ENCODE data around the gene PLCD4.

The PLCD4 gene

GRCh38 chr2:218622606-218623365, 15.1 kb downstream of the PLCD4 start:
- no peak for DNase-seq

DNA sequence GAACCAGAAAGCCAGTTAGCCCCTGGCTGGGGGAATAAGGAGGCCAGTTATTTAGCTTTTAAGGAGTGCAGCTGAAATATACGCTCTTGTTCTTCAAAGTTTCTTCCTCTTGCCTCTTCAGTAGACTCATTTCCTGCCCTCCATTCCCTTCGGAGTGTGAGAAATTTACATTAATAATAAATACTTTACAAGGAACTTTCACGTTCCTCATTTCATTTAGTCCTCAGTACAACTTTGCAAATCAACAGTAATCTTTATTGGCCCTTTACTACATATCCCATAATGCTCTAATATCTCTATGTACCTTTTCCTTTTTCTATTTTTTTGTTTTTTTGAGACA, 15.6 kb downstream of the PLCD4 start:
- no peak for DNase-seq

DNA sequence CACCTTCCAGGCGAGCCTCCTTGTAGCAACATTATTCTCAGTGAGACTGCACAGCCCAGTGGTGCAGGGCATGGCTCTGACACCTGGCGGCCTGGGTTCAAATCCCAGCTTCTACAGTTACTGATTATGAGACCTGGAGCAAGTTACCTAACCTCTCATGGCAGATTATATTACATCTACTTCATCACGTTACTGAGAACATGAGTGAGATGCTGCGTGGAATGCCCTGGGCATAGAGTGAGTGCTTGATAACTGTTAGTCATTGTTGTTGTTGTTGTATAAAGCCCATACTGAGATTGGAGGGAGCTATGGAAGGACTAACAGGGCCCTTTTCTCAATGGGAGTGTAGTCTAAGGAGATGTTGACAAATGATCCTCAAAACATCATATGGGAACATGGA, 18.7 kb downstream of the PLCD4 start:
- no peak for DNase-seq

- DNase-seq, result no peak
Measured at GRCh38 chr2:218627939-218628338, 20.2 kb downstream of the PLCD4 start.

GRCh38 chr2:218631837-218632236, 24.1 kb downstream of the PLCD4 start:
- no peak for DNase-seq

- no peak for DNase-seq
Measured at GRCh38 chr2:218635719-218636118, 28.0 kb downstream of the PLCD4 start.

- no peak for DNase-seq
Measured at GRCh38 chr2:218638372-218638771, 30.7 kb downstream of the PLCD4 start.

- no peak for DNase-seq
Measured at GRCh38 chr2:218642121-218642656, 34.5 kb downstream of the PLCD4 start.

DNA sequence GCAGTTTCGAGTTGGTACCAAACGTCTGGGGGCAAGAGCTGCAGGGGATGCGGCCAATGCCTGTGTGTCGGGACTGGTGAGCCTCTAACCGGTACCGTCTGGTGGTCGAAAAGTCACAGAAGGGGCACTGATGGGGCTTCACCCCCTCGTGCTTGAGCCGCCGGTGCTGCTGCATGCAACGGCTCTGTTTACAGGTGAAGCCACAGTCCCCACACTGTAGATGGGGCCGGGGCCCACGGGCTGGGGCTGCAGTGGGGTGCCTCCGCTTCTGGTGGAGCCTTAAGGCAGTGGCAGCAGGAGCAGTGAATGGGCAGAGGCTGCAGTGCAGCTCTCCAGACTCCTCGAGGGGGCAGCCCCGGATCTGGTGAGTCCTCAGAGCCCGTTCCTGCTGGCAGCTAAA, 35.1 kb downstream of the PLCD4 start:
- no peak for DNase-seq

DNA sequence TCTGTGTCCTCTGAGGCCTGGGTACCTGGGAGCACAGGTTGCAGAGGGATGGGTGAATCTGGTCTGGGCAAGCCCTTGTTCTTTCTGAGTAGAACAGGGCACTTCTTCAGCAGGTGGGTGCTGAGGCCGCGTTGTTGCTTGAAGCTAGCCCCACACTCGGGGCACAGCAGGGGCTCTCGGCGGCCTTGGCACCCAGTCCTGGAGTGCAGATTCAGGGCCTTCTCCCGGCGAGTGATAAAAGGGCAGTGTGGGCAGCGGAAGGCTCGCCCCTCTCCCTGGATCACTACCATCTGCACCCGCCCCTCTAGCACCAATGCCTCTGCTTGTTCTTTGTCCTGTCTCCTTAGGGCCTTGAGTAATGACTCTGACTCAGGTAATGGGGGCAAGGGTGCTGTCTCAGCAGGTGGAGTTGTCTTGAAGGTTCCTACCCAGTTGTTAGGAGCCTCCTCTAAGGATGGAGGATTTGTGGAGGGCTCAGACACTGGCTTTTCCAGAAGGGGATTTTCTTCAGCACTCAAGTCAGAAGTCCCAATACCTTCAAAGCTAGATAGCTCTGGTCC, 36.1 kb downstream of the PLCD4 start:
- DNase-seq, result no peak

DNA sequence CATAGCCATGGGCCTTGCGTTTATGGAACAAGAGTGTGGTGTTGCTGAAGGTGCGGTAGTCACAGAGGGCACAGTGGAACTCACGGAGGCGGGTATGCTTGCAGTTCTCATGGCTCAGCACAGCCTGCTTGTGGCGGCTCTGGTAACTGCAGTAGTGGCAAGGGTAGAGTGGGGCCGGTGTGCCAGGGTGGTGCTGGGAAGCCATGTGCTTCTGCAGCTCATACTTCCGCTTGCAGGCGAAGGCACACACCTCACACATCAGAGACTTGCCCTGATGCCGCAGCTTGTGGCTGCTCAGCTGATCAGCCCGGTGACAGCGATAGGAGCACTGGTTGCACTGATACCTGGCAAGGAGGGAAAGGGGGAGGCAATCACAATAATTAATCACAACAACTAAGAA, 37.0 kb downstream of the PLCD4 start:
- no peak for DNase-seq

DNA sequence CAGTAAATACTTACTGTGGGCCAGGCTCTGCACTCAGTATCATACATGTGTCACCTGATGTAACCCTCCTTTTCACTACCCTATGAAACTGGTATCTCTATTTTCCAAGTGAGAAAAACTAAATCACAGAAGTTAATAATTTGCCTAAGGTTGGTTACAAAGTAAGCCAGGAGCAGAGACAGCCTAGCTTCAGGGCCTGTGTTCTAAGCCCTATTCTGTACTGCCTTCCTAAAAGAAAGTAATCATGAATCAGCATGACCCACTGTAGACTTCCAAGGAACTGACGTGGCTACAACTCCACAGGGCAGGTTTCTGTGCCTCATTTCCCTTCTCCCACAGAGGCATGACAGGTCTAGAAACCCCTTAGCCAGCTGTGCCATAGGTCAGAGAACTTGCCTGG, 37.4 kb downstream of the PLCD4 start:
- DNase-seq, result no peak

GRCh38 chr2:218648088-218648786, 40.5 kb downstream of the PLCD4 start:
- DNase-seq, result no peak

- DNase-seq, result no peak
Measured at GRCh38 chr2:218648787-218649100, 41.0 kb downstream of the PLCD4 start.

GRCh38 chr2:218655751-218656150, 48.1 kb downstream of the PLCD4 start:
- DNase-seq, result no peak

DNA sequence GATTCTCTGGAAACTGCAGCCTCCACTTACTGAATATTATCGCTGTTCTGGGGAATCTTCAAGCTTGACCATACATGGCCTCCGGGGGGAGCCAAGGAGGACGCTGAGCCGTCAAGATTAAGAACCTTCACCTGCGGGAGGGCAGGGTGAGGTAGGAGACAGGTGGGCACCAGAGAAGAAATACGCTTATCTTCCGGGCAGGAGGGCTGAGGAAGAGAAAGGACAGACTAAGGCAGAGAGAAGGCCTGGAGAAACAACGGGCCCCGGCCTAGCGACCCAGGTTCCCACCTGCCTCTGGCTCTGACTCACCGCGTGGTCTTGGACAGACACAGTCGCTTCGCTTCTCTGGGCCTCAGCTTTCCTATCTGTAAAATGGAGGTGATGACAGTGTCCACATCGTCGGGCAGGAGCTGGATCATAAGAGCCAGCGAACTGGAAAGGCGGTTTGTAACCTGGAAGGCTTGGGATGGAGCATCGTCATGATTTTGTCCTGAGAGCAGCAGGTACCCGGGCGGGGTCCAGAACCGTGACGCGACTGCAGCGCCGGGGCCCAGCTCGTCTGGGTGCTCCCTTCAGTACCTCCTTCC, 51.1 kb downstream of the PLCD4 start:
- peak; percentile 13 for DNase-seq

- peak; percentile 77 for DNase-seq
Measured at GRCh38 chr2:218659258-218659987, 51.7 kb downstream of the PLCD4 start, which contains the start of the genes BCS1L and ZNF142. Gene BCS1L (plus strand): TSS chr2:218659683. CDS start chr2:218660988, 1,305 bp downstream. Gene ZNF142 (minus strand): TSS chr2:218659623. CDS start chr2:218656429, 3,194 bp downstream.

DNA sequence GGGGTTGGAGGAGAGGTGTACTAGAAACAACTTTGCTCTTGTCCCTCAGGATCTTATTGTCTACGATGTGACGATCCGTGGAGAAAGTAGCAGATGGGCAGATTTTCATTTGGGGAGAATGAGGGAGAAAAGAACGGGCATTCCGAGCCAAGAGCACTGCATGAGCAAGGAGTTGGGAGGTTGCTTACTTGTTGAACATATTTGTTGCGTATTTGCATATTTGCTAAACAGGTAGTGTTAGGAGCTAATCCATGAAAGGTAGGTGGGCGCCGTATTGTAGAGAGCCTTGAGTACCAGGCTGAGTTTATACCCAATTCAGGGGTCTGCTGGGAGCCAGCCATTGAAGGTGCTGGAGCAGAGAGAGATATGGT, 52.3 kb downstream of the PLCD4 start:
- no peak for DNase-seq

DNA sequence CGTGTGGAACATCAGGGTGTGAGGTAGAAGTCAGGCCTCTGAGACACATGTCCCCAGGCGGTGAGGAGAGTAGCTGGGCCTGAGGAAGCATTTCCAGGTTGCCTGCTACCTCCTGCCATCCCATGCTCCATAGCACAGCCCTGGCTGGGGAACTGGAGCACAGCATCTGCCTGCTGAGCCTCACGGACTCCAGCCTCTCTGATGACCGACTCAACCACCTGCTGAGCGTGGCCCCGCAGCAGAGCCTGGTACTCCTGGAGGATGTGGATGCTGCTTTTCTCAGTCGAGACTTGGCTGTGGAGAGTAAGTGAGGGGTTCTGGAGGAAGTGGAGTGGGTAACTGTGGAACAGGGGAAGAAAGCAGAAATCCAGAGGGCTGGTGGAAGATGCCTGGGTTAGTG, 54.7 kb downstream of the PLCD4 start:
- no peak for DNase-seq

DNA sequence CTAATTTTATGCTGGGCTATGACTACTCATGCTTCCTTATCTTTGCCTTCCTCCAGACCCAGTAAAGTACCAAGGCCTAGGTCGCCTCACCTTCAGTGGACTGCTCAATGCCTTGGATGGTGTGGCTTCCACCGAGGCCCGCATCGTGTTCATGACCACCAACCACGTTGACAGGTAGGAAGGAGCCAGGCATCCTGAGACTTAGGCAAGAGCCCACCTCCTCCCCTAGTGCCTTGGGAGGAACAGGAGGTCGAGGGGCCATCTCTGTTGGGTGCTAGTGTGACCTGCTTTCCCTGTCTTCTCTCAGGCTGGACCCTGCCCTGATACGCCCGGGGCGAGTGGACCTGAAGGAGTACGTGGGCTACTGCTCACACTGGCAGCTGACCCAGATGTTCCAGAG, 55.1 kb downstream of the PLCD4 start:
- no peak for DNase-seq

- no peak for DNase-seq
Measured at GRCh38 chr2:218663901-218664300, 56.2 kb downstream of the PLCD4 start.

GRCh38 chr2:218664653-218665052, 57.0 kb downstream of the PLCD4 start:
- DNase-seq, result no peak

- no peak for DNase-seq
Measured at GRCh38 chr2:218671097-218671653, 63.5 kb downstream of the PLCD4 start.

Data from NCI-H2107 (cell line).